ENCODE results near the gene RASSF3. TPM values are rescaled to one million over a fixed set of nuclear protein-coding genes. Genes with fewer than 3 reads are reported as not detected.
"Not testable (repeated sequence)": the region's sequence is repeated elsewhere in the genome, so short reads cannot be mapped to it uniquely, and the experiment has no call there.

The RASSF3 gene
- total and polyA plus RNA-seq, 2 of the 13 experiments (the other 11 are each of a cell fraction or from before 2014, with no cell fraction given), result 15.5 to 16.0 TPM

DNA sequence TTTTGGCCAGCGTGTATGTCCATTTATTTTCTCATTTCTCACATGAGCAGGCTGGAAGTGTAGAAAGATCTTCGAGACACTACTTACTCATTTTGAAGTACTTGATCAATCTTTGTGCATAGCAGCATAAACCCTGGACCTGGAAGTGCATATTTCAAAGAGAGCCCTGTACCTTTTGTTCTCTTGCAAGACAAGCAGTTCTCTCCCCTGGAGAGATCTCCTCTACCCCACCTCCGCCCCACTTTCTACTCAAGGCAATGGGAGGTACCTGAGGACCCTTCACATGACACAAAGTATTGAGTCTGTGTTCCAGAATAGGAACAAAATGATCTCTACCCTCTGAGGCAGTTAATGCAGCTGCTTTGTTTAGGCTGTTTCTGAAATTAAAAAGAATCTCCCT, 27.4 kb upstream of the RASSF3 start (continued):
- TF ChIP-seq ZNF317 (CRISPR knock-in tag; IDR thresholded peaks at IDR 0.05), result no peak
- no peak for TF ChIP-seq ZNF780A (CRISPR knock-in tag; IDR thresholded peaks at IDR 0.05)
- TF ChIP-seq, protein P1, sequence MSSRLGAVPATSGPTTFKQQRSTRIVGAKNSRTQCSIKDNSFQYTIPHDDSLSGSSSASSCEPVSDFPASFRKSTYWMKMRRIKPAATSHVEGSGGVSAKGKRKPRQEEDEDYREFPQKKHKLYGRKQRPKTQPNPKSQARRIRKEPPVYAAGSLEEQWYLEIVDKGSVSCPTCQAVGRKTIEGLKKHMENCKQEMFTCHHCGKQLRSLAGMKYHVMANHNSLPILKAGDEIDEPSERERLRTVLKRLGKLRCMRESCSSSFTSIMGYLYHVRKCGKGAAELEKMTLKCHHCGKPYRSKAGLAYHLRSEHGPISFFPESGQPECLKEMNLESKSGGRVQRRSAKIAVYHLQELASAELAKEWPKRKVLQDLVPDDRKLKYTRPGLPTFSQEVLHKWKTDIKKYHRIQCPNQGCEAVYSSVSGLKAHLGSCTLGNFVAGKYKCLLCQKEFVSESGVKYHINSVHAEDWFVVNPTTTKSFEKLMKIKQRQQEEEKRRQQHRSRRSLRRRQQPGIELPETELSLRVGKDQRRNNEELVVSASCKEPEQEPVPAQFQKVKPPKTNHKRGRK (CRISPR knock-in tag; IDR thresholded peaks at IDR 0.05), result no peak

DNA sequence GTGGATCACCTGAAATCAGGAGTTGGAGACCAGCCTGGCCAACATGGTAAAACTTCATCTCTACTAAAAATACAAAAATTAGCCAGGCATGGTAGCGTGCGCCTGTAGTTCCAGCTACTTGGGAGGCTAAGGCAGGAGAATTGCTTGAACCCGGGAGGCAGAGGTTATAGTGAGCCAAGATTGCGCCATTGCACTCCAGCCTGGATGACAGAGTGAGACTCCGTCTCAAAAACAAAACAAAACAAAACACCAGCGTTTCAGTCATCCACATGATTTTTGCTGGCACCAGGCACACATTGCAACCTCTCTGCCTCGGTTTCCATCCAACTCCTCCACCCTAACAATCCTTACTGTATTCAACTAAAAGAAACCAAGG, 26.9 kb upstream of the RASSF3 start:
- ATAC-seq; CTCF ChIA-PET (ENCODE audit: low intra/inter-chr PET ratio, low total read pairs); BruUV-seq (replicated peaks); H3K27me3 ChIP-seq (ENCODE audit: control insufficient read depth in 1 of 2, insufficient read depth in 2 of 2, low read length in 2 of 2); H4K20me1 ChIP-seq (ENCODE audit: insufficient read depth, low read length); H3K9me3 ChIP-seq (ENCODE audit: low read length); FAIRE-seq; H3K27ac ChIP-seq (ENCODE audit: extremely low read length, insufficient read depth, low read length); intact Hi-C loops (cut with micrococcal nuclease; ENCODE audit: unreplicated experiment); H3K9ac ChIP-seq (ENCODE audit: insufficient read depth, low read depth, low read length); in situ Hi-C loops (cut with HindIII; ENCODE audit: extremely low pct_ligation_motif_present, low pct_unique_long_range_greater_than_20kb); H3K36me3 ChIP-seq (replicated peaks in 1 of 2; ENCODE audit: control insufficient read depth in 1 of 2, insufficient read depth in 2 of 2, low read length in 2 of 2); H3K79me2 ChIP-seq (ENCODE audit: insufficient read depth, low read length); POLR2A ChIA-PET; DNase-seq (ENCODE audit: low spot score): not testable (repeated sequence)
- 42% methylated on average over 7 of the region's 7 CpGs for WGBS (ENCODE audit: low lambda C conversion rate)
- peak overlapping the region; percentile 70 for H3K4me2 ChIP-seq (ENCODE audit: low read depth, low read length)
- H3K4me1 ChIP-seq (ENCODE audit: insufficient read depth, low read length), result peaks cover 16% of the 10 kb centered on the region
- peak overlapping the region; percentile 32 for H2AFZ ChIP-seq (ENCODE audit: low read length)
- peak overlapping the region in 1 of 3 experiments; percentile 23; a peak in 1 of 6 replicates for H3K4me3 ChIP-seq (replicated peaks in 1 of 3; ENCODE audit: insufficient read depth in 1 of 3, low read depth in 2 of 3, low read length in 3 of 3)
- 0 out of 2 replicates have a peak, but pooled peaks have one; percentile 11 for TF ChIP-seq SAP130 (CRISPR knock-in tag; IDR thresholded peaks at IDR 0.05; ENCODE audit: low read depth)

DNA sequence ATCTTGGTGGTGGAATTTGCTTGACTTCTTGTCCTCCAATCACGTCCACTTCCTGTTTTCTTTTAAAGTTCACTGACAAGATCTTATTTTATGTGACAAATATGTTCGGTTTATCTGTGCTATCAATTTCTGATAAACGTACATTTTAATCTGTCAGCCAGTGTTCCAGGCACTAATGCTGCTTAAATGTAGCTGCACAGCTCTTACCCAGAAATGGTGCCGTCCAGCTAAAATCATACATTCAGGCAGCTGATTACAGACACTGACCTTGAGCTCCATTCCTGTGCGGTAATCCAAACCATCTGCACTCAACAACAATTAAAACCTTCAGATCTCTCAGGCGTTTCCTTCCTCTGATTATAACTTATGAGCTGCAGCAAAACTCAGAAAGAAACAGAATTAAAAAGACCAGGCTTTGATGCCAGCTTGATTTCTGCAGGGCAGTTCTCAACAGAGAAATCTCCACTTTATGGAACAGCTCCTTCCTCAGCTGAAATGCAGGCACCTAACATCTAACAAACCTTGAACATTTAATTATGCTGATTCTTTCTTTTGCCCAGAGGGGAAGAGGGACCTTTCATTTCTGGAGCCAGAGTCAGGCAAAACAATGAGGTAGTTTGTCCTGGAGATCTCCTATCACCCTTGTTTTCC, 26.4 kb upstream of the RASSF3 start:
- peak overlapping the region; percentile 32 for H2AFZ ChIP-seq (ENCODE audit: low read length)
- H3K36me3 ChIP-seq (replicated peaks in 1 of 2; ENCODE audit: control insufficient read depth in 1 of 2, insufficient read depth in 2 of 2, low read length in 2 of 2), result no peaks in the 10 kb centered on the region
- in situ Hi-C loops (cut with HindIII; ENCODE audit: extremely low pct_ligation_motif_present, low pct_unique_long_range_greater_than_20kb) (no loop called here), intact Hi-C loops (cut with micrococcal nuclease; ENCODE audit: unreplicated experiment) (no loop called here)
- H3K4me3 ChIP-seq (replicated peaks in 1 of 3; ENCODE audit: insufficient read depth in 1 of 3, low read depth in 2 of 3, low read length in 3 of 3), result peak overlapping the region in 1 of 3 experiments; percentile 23; a peak in 1 of 6 replicates
- peak overlapping the region; percentile 70 for H3K4me2 ChIP-seq (ENCODE audit: low read depth, low read length)
- BruUV-seq (replicated peaks), result no TSS peak
- FAIRE-seq, result no peak
- no peak for DNase-seq (ENCODE audit: low spot score)
- H3K27me3 ChIP-seq (ENCODE audit: control insufficient read depth in 1 of 2, insufficient read depth in 2 of 2, low read length in 2 of 2), result peaks cover 0 to 7% of the 10 kb centered on the region in 2 experiments; a peak in 2 of 5 replicates
- CTCF ChIA-PET (ENCODE audit: low intra/inter-chr PET ratio, low total read pairs), result no interaction called here
- H3K9ac ChIP-seq (ENCODE audit: insufficient read depth, low read depth, low read length), result no peak overlapping the region
- no peaks in the 10 kb centered on the region for H3K79me2 ChIP-seq (ENCODE audit: insufficient read depth, low read length)
- H3K4me1 ChIP-seq (ENCODE audit: insufficient read depth, low read length), result peaks cover 16% of the 10 kb centered on the region
- no peaks in the 10 kb centered on the region for H3K9me3 ChIP-seq (ENCODE audit: low read length)
- no peak overlapping the region for H3K27ac ChIP-seq (ENCODE audit: extremely low read length, insufficient read depth, low read length)
- peak; percentile 66; the same call in 2 of the 3 replicates for ATAC-seq
- POLR2A ChIA-PET, result no interaction called here
- H4K20me1 ChIP-seq (ENCODE audit: insufficient read depth, low read length), result no peaks in the 10 kb centered on the region
- 8% methylated on average over 6 of the region's 6 CpGs for WGBS (ENCODE audit: low lambda C conversion rate)
- TF ChIP-seq ZNF296 (CRISPR knock-in tag; conservative IDR thresholded peaks at IDR 0.05), result no peak
- no peak for TF ChIP-seq ZNF34 (CRISPR knock-in tag; IDR thresholded peaks at IDR 0.05; ENCODE audit: borderline replicate concordance)
- no peak for TF ChIP-seq ZNF17 (CRISPR knock-in tag; IDR thresholded peaks at IDR 0.05)
- TF ChIP-seq, protein P2, sequence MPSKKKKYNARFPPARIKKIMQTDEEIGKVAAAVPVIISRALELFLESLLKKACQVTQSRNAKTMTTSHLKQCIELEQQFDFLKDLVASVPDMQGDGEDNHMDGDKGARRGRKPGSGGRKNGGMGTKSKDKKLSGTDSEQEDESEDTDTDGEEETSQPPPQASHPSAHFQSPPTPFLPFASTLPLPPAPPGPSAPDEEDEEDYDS (CRISPR knock-in tag; IDR thresholded peaks at IDR 0.05), result no peak
- no peak for TF ChIP-seq NCOR1 (IDR thresholded peaks at IDR 0.05; ENCODE audit: borderline replicate concordance, low read length)
- no peak for TF ChIP-seq ZNF143 (CRISPR knock-in tag; IDR thresholded peaks at IDR 0.05)
- TF ChIP-seq RXRA (CRISPR knock-in tag; IDR thresholded peaks at IDR 0.05), result no peak
- TF ChIP-seq PHB2 (IDR thresholded peaks at IDR 0.05; ENCODE audit: partially characterized antibody), result no peak
- TF ChIP-seq ZNF766 (CRISPR knock-in tag; IDR thresholded peaks at IDR 0.05; ENCODE audit: borderline replicate concordance), result no peak
- TF ChIP-seq, protein P3, sequence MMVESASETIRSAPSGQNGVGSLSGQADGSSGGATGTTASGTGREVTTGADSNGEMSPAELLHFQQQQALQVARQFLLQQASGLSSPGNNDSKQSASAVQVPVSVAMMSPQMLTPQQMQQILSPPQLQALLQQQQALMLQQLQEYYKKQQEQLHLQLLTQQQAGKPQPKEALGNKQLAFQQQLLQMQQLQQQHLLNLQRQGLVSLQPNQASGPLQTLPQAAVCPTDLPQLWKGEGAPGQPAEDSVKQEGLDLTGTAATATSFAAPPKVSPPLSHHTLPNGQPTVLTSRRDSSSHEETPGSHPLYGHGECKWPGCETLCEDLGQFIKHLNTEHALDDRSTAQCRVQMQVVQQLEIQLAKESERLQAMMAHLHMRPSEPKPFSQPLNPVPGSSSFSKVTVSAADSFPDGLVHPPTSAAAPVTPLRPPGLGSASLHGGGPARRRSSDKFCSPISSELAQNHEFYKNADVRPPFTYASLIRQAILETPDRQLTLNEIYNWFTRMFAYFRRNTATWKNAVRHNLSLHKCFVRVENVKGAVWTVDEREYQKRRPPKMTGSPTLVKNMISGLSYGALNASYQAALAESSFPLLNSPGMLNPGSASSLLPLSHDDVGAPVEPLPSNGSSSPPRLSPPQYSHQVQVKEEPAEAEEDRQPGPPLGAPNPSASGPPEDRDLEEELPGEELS (CRISPR knock-in tag; IDR thresholded peaks at IDR 0.05), result no peak

All from HepG2 (cell line).